Neural crest cell (in vitro differentiated cells): ENCODE data around the gene FAM8A1. TPM values are rescaled to one million over a fixed set of nuclear protein-coding genes. Genes with fewer than 3 reads are reported as not detected.

Source experiments
- DNase-seq: peaks from one replicate; pipeline ENCODE4 v3.0.0; 2021; ENCODE audit warnings: low read depth, mixed read lengths, low spot score
- H3K27ac Mint-ChIP-seq: one replicate; pipeline ENCODE4 v1.8.0; 2021; ENCODE audit warnings: mild to moderate bottlenecking, mixed read lengths; ENCODE audit not compliant: unreplicated experiment
- H3K27me3 Mint-ChIP-seq: 2 replicates; pipeline ENCODE4 v1.8.0; 2021; ENCODE audit warnings: low read depth, mild to moderate bottlenecking, mixed read lengths
- H3K36me3 Mint-ChIP-seq: 2 replicates; pipeline ENCODE4 v1.8.0; 2021; ENCODE audit warnings: low read depth, mild to moderate bottlenecking, mixed read lengths
- H3K4me1 Mint-ChIP-seq: 2 replicates; pipeline ENCODE4 v1.8.0; 2021; ENCODE audit warnings: mixed read lengths
- H3K4me3 Mint-ChIP-seq: one replicate; pipeline ENCODE4 v1.8.0; 2021; ENCODE audit warnings: mild to moderate bottlenecking, mixed read lengths
- H3K9me3 Mint-ChIP-seq: 2 replicates; pipeline ENCODE4 v1.8.0; 2021; ENCODE audit warnings: mixed read lengths
- total RNA-seq: library from RNA; stranded (reverse); gene quantifications from 2 replicates; pipeline ENCODE4 v1.2.1, GENCODE V29; 2021
- TF ChIP-seq, protein P1 (sequence below): fragments of 200-600 bp; sonication (generic); conservative IDR thresholded peaks from 2 replicates; pipeline ENCODE4 v1.5.0; 2021; ENCODE audit warnings: antibody characterized with exemption, mild to moderate bottlenecking

FAM8A1 gene
- total RNA-seq, 1 donor from 2014 or later, result 17.5 TPM

DNA sequence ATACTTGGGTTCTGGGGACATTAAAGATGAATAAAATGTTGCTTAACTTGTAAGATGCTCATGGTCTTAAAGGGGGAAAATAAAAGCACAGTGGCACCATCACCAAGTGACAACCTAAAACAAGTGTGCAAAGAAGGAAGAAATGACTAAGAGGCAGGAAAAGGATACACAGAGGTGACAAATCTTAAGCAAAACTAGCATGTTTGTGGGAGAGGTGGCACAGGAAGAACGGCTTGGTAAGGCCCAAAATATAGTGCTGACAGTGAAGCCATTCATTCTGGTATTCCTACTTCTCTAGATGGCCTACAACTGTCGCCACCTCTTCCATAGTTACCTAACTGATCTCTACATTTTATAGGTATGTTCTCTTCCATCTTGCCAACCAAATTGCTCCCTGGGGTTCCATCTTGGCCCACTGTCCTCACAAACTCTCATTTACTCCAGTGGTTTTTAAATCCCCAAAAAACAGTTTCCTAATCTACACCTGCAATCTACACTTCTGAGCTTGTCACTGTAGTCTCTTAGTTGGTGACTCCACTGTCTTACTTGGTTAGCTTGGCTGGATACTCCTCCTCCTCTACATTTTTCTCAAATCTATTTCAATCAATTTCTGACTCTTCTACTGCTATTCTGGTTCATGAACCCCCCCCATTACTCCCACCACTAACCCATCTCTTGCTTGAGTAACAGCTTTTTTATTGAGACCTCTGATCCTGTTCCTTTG lies 33.5 kb downstream of the FAM8A1 start:
- Mint-ChIP-seq H3K4me1 (no peaks in the 10 kb centered on the region), H3K27ac (no peak overlapping the region), H3K27me3 (no peaks in the 10 kb centered on the region), H3K9me3 (no peaks in the 10 kb centered on the region), H3K36me3 (peaks cover 30% of the 10 kb centered on the region), H3K4me3 (no peak overlapping the region)
- TF ChIP-seq, protein P1, sequence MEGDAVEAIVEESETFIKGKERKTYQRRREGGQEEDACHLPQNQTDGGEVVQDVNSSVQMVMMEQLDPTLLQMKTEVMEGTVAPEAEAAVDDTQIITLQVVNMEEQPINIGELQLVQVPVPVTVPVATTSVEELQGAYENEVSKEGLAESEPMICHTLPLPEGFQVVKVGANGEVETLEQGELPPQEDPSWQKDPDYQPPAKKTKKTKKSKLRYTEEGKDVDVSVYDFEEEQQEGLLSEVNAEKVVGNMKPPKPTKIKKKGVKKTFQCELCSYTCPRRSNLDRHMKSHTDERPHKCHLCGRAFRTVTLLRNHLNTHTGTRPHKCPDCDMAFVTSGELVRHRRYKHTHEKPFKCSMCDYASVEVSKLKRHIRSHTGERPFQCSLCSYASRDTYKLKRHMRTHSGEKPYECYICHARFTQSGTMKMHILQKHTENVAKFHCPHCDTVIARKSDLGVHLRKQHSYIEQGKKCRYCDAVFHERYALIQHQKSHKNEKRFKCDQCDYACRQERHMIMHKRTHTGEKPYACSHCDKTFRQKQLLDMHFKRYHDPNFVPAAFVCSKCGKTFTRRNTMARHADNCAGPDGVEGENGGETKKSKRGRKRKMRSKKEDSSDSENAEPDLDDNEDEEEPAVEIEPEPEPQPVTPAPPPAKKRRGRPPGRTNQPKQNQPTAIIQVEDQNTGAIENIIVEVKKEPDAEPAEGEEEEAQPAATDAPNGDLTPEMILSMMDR, result no peak
- no peak for DNase-seq

DNA sequence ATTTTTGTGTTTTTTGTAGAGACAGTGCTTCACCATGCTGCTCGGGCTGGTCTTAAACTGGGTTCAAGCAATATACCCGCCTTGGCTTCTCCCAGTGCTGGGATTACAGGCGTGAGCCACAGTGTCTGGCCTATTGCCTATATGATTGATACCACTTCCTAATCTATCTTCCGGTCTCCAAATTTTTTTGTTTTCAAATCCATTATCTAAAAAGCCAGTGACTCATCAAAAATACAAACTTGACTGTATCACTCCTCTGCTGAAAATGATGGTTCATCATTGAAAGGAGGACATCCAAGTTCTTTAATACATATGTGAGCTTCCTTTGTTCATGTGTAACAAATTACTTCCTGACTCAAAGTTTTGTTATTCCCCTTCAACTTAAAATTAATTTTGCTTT lies 35.5 kb downstream of the FAM8A1 start:
- no peaks in the 10 kb centered on the region for H3K27me3 Mint-ChIP-seq
- H3K4me3 Mint-ChIP-seq, result no peak overlapping the region
- H3K27ac Mint-ChIP-seq, result no peak overlapping the region
- H3K9me3 Mint-ChIP-seq, result no peaks in the 10 kb centered on the region
- peaks cover 23% of the 10 kb centered on the region for H3K36me3 Mint-ChIP-seq
- no peak for DNase-seq
- H3K4me1 Mint-ChIP-seq, result no peaks in the 10 kb centered on the region
- TF ChIP-seq, protein P1, result no peak

DNA sequence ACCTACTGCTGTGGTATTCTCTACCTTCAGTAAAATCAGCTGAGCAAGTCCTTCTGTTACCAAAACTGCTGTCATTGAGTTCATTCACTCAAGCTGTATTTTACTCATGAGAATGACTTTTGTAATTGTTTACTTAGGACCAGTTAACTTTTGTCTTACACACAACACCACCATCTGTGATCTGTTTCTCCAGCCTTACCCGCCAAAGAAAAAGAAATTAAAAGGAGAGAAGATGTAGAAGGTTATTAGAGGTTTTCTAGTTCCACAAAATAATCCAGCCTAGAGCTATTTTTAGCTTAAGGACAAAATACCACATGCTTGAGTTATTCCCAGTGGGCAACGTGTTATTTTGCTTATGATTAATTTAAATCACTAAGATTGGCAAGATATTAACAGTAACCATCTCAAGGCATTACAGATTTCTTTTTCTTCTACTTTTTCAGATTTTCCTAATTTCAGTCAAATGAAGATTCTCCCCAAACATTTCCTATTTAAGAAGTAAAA lies 38.2 kb downstream of the FAM8A1 start:
- TF ChIP-seq, protein P1, result no peak
- no peaks in the 10 kb centered on the region for H3K27me3 Mint-ChIP-seq

DNA sequence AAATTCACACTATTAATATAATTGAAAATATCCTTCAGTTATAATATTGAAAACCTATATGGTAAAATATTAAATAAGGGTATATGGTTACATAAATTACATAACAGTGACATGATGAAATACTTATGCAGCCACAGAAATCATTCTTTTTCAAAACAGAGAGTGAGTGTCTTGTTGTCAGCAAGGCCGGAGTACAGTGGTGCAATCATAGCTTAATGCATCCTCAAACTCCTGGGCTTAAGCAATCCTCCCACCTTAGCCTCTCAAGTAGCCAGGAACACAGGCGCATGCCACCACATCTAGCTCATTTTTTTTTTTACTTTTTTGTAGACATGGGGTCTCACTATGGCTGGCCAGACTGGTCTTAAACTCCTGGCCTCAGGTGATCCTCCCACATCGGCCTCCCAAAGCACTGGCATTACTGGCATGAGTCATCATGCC lies 40.4 kb downstream of the FAM8A1 start:
- peaks cover 5% of the 10 kb centered on the region for H3K9me3 Mint-ChIP-seq
- peaks cover 34% of the 10 kb centered on the region for H3K36me3 Mint-ChIP-seq
- no peaks in the 10 kb centered on the region for H3K4me1 Mint-ChIP-seq
- DNase-seq, result no peak
- H3K27ac Mint-ChIP-seq, result no peak overlapping the region
- H3K4me3 Mint-ChIP-seq, result no peak overlapping the region
- TF ChIP-seq, protein P1, result no peak
- H3K27me3 Mint-ChIP-seq, result no peaks in the 10 kb centered on the region

More for the DNA sequence above, 38.2 kb downstream of the FAM8A1 start:
- no peak for DNase-seq
- no peak overlapping the region for H3K4me3 Mint-ChIP-seq
- peaks cover 27% of the 10 kb centered on the region for H3K36me3 Mint-ChIP-seq
- no peaks in the 10 kb centered on the region for H3K4me1 Mint-ChIP-seq
- H3K27ac Mint-ChIP-seq, result peak overlapping the region; percentile 86
- H3K9me3 Mint-ChIP-seq, result peaks cover 3% of the 10 kb centered on the region

DNA sequence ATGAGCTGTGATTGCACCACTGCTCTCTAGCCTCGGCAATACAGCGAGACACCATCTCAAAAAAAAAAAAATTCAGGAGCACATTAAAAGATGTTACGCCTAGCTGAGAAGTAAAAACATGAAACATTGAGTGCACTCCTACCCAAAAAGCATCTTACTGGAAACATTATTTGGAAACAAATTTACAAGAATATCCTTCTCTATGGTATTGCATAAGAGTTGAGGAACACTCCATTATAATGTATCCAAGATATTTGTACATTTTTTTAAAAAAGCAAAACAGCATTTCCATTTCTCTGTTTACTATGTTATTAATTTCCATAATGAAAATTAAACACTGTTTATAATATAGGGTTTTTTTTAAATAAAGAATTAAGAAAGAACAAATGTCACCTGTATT lies 48.6 kb downstream of the FAM8A1 start:
- no peak for DNase-seq
- Mint-ChIP-seq H3K4me1 (no peaks in the 10 kb centered on the region), H3K36me3 (peaks cover 25% of the 10 kb centered on the region), H3K27ac (no peak overlapping the region), H3K4me3 (no peak overlapping the region), H3K9me3 (peaks cover 3% of the 10 kb centered on the region), H3K27me3 (no peaks in the 10 kb centered on the region)
- TF ChIP-seq, protein P1, result no peak
